Measurements from ENCODE around the gene NDUFS3.

Gene NDUFS3

DNA sequence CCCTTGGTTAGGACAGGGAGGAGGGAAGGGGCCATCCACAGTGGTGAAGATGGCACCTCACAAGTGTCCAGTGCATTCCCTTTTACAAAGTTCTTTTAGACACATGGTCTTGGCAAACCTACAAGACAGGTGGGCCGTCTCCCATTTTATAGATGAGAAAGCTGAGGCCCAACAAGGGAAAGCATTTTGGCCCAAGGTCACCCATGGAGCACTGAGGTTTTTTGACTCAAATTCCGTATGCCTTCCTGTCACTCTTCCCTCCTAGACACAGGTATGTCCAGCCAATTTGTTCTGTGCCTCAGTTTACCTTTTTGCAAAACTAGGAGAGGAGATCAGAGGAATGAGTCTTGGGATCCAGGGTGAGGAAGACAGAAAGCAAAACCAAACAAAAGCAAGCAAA is 14.1 kb downstream of the NDUFS3 start:
- no peak for DNase-seq

DNA sequence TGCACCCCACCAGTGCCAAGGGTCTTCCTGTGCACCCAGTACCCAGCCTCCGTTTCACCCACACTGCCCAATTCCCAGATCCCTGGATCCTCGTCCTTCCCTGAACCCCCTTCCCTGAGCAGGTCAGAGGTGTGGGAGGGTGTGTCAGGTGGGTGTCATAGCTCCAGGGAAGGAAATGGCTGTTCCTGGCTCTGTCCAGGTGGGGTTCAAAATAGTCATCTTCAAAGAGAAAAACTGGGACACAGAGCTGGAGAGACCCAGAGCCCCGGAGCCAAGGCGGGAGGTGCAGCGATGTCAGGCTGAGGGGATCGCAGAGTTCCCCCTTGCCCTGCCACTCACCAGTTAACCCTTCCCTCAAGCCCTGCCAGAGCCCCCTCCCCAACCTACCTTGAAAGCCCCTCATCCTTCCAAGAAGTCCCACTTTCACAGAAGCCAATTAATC is 14.6 kb downstream of the NDUFS3 start:
- DNase-seq: no peak

DNA sequence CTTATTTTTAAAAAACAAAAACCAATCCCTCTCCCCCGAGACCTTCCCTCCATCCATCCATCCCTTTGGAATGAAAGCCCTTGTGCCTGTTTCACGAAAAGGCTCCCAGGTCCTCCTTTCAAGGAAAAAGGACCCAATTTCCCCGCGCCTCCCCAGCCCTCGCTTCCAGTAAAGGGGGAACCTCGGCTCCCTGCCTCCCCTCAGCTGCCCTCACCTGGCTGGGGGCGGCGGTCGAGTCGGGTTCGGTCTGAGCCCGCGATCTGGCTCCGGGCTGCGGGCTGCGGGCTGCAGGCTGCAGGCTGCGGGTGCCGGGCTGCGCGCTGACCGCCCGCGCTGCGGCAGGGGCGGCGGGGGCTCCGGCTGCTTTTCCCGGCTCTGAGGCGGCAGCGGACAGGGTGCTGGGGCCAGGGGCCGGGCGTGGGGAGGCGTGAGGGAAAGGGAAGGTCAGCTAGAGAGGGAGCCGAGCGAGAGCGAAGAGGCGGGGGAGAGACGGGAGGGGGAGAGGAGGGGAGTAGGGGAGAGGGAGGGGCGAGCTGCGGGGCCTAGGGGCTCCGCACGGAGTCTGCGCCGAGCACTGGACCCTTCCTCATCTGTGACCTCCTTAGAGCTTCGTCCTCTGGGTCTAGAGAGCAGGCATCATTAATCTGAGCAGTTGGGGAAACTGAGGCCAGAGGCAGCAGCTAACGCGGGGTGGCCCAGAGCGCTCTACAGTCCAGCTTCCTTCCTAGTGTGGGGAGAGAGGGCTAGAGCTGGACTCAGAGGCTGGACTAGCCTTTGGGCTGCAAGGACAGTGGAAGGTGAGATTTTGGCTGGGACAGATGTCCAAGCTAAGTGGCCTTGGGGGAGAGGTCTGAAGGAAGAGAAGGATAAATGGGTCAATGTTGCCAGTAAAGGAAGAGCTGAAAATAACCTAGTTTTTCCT is 15.3 kb downstream of the NDUFS3 start, which contains the start of gene C1QTNF4:
Gene C1QTNF4, minus strand, starts transcription at position 478 of the 922 bp plus-strand sequence. CDS start 3,601 bp downstream, outside the sequence.
- DNase-seq: no peak

DNA sequence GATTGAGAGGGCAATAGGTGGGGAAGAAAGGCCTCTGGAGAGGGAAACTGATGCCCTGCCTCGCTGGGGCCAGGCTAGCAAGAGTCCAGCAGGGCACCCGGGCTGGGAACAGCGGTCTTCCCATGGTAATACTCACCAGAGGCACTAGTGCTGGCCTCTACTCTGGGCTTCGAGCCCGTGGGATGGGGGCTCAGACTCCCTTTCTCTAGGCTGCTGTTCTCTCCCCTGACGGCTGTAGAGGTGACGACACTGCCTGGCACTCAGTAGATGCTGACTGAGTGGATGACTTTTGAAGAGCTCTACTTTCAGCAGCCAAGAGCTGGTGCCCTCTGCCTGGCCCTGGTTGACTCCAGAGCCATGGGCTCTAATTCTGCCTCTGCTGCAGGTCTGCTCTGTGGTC is 16.2 kb downstream of the NDUFS3 start:
- no peak for DNase-seq

DNA sequence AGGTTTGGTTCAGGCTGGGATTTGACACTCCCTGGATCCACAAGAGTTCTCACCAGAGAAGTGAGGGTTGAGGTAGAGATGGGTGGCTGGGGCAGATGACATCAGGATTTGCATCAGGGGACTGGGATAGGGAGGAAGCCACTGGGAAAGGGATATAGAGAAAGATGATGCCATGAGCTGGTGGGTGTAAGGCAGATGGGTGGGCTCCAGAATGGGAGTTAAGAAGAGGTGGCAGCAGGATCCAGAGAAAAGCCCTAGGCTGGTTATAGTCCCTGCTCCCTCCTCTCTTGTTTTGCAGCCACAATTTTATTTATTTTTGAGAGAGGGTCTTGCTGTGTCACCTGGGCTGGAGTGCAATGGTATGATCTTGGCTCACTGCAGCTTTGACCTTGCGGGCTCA is 17.1 kb downstream of the NDUFS3 start:
- no peak for DNase-seq

DNA sequence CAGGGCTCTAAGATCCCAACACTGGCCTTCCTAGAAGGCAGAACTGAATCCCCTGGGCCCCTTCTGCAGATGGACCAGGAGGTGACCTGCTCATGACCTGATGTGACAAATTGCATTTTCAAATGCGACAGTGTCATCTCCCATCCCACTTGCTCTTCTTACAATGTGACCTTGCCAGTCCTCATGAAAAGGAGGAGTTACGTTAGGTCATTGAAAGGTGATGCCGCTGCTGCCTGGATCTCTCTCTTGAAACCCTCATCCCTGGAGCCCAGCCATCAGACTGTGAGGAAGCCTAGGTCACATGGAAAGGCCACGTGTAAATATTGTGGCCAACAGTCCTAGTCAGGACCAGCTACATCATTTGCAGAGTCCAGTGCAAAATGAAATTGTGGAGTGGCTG is 21.0 kb downstream of the NDUFS3 start:
- DNase-seq: no peak

DNA sequence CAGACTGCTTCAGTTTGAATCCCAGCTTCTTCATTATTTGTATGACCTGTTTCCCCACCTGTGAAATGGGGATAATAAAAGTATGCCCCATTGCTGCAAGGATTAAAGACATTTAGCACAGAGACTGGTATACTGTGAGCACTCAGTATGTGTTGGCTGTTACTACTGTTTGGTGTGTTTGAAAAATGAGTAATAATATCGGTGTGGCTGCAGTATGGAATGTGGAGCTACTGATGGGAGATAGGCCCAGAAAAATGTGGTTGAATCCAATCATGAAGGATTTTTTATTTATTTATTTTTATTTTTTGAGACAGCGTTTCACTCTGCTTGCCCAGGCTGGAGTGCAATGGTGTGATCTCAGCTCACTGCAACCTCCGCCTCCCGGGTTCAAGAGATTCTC is 24.4 kb downstream of the NDUFS3 start:
- no peak for DNase-seq

DNA sequence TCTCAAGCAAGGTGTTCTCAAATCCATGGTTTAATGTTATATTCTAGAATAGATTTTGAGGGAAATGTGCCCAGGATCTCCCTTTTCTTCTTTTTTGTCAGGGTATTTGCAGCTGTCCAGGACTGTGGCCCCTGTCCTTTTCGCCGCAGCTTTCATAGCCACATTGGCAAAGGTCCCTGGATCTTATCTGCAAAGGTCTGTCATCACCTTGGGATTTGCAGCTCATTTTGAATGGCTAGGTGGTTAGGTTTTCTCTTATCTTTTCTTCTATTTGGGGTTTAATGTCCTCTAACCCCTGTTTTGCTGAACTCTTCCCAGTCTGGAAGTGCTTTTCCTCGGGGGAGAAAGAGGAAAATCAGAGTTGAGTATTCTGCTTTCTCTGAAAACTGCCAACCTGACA is 27.0 kb downstream of the NDUFS3 start:
- no peak for DNase-seq

DNA sequence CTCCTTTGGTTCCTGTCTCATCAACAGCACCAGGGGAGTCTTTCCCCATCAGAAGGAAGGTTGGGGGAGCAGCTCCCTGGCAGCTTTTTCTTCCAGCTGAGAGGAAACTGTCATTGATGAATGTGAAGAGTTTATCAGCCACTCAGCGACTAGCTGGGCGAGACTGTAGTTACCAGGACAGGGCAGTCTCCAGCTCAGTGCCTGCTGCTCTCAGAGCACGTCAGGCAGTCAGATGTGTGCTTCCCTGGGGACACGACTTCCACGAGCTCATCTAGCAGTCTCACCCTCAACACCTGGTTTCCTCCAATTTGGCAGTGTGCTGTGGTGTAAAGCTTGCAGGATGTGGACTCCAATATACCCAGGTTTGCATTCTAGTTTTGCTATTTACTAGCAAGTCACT is 27.9 kb downstream of the NDUFS3 start:
- DNase-seq: no peak

DNA sequence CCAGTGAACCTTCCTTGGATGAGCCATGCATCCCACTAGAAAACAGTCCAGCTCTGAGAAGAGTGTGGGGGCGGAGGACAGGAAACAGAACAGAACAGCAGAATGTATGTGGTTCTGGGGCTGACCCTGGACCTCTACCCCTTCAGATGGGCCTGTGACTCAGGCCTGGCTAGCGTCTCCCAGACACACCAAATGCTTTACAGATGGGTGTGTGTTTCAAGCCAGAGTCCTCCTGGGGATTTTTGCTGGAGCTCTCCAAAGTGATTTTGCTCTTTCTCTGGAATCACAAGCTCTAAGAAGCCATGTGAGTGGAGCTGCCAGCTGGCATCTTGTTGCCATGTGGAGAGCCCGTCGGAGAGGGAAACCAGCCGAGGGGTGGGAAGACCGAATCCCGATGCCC is 28.5 kb downstream of the NDUFS3 start:
- DNase-seq: no peak

DNA sequence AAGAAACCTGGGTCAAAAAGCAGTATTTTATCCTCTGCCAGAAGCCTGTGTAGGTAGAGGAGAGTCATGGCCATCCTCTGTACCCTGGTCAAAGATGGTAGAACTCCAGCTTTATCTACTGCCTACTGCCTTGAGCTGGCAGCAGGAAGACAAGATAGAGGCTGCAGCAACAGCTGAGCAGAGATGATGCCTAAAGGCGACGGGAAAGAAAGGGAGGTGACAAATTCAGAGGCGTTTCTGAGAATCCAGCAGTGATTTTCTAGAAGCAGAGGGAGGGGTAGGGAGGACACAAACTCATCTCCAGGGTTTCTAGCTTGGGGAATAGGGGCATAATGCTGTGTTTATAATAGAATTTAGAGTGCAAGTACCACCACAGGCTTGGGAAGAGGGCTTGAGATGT is 30.8 kb downstream of the NDUFS3 start:
- no peak for DNase-seq

DNA sequence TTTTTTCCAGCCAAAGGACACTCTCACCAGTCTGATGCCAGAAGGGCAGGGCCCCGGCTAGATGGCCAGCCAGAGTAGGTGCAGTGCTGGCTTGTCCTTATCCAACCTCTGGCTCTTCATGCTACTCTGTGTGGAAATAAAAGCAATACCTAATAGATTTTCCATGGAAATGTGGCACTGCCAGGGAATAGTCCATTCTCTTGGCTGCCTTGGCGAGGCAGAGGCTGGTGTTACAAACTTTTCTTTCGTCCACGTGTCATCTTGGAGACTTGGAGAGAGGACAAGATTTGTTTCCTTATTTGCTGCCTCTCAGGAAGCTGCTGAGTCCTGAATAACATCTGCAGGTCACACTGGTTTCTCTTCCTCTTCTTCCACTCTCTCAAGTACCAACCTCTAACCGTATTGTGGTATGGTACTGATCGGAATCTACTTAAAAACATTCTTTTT is 32.5 kb downstream of the NDUFS3 start:
- no peak for DNase-seq

DNA sequence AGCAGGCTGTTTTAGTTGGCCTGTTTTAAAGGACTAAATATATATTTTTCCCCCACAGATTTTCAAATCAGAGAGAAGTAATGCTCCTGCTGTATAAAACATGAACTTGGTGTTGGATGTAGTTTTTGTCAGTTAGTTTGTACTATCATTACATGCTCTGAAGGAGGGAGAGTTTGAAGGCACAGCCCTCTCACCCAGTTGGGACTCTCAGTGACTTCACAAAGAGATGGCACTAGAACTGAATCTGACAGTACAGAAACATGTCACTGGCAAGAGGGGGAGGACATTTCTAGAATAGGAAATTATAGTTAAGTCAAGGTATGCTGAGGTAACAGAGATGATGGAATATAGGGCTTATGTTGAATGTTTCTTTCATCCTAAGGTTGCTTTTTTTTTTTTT is 36.4 kb downstream of the NDUFS3 start:
- DNase-seq: no peak

DNA sequence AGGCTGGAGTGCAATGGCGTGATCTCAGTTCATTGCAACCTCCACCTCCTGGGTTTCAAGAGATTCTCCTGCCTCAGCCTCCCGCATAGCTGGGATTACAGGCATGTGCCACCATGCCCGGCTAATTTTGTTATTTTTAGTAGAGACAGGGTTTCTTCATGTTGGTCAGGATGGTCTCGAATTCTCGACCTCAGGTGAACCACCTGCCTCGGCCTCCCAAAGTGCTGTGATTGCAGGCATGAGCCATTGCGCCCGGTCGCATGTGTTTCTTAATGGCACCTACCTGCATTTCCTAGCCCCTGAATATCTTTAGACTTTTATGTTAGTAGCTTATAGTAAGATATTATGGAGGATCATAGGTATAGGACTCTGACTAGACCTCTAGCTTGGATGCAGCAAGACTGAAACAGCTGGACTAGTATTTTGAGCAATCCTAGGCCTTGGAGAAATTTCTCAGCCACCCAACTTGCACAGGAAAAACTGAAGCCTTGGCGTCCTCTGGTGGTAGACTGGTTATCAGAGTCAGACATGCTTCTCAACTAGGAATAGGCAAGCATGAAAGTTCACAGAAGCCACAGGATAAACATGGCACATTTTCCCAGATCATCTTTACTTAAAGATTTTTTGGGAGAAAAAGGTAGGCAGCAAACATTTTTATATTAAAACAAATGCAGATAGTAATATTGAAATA is 38.0 kb downstream of the NDUFS3 start:
- peak; percentile 9 for DNase-seq

DNA sequence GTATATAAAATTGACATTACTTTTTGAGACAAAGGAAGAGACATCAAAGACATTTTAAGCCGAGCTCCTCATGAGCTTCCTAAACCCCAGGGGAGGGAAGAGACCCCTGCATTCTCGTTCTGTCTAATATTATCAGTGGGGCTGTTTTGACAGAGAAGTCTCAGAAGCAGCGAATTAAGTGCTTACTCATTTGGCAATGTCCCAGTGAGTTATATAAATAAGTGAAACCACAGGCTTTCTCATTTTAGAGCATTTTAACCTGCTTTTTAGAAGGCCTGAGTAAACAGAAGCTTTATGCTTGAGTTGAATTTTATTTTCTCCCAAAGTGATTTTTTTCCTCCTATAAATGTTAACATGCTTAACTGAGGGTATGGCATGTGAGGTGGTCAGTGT is 38.5 kb downstream of the NDUFS3 start:
- no peak for DNase-seq

DNA sequence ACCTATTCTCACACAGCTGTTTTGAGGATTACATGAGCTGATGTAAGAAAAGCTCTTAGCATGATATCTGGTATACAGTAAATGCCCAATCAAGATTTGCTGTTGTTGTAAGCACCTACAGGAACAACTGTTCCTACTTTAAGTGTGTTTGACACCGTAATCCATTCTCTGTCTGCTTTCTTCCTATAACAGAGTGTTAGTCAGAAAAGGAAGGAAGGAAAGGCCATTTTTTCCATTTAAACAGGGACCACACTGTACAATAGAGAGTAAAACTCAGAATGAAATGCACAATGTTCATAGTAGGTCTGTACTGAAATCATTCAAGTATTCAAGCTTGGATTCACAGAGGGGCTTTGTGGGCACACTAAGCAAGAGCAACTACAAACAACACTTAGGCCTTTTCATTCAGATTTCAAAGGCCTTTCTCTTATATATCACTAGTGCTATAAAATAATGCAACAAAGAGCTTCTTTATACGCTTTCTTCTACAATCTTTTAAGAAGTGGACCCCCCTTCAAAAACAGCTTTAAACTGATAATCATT is 42.0 kb downstream of the NDUFS3 start:
- DNase-seq: no peak

DNA sequence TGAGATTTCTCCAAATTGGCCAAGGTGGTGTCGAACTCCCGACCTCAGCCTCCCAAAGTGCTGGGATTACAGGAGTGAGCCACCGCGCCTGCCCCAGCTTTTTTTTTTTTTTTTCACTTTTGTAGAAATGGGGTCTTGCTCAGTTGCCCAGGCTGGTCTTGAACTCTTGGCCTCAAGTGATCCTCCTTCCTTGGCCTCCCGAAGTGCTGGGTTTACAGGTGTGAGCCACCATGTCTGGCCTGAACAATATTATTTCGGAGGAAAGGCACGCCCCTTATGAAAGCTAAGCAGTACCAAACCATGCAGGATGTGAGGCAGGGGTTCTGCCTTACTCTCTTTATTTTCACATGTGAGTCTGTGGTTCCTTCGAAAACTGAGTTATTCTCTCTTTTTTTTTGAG is 47.4 kb downstream of the NDUFS3 start:
- no peak for DNase-seq

DNA sequence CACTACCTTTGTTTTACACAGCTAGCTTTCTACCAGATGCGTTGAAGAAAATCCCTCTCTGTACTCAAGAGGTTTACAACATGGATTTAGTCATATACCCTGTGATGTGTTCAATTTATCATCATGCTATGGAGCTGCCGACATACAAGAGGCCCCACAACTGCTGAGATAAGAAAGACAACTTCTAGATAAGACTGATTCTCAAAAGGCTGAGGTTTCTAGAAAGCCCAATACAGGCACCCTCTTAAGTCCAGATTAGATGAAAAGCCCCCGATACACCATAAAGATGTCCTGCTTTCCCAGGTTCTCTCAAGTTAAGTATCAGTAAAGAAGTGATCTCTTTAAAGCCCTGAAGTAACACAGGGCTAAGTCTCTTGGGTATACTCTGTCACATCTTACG is 49.2 kb downstream of the NDUFS3 start:
- no peak for DNase-seq

DNA sequence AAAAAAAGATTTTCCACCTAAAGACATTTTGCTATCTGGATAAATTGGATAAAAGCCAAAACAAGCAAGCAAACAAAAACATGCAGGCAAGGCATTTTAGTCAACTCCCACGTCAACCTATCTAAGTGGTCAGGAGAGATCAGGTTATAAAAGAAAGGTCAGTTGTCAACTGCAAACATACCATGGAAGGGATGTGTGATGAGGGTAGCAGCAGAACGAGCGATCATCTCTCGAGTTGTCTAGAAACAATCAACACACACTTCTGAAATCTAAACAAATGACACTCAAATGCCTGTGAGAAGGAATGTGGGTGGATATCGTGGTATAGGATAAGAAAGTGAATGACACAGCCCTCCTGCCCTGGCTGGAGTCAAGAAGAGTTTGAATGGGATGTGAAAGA is 52.6 kb downstream of the NDUFS3 start:
- no peak for DNase-seq
